Measurements from ENCODE around the gene CPEB2. TPM values are rescaled to one million over a fixed set of nuclear protein-coding genes. Genes with fewer than 3 reads are reported as not detected.

CPEB2 gene
- total RNA-seq, 1 experiment from 2014 or later = 3.3 TPM

DNA sequence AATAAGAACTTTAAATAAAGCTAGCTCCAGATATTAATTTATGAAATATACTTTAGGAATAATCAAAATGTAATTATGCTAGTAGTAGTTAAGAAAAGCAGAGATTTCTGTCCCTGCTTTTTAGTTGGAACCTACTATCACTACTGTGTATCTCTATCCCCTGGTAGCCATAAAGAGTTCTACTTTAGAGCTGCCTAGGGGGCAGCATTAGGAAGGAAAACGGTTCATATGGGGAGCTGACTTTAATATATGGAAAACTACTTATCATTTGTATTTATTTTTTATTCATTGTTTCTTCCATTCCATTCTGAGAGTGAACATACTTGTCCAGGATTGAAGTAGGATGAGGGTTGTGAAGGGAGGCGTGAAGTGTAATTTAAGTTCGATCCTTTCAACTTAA lies 40.9 kb downstream of the CPEB2 start (continued):
- TF ChIP-seq STAT6 (CRISPR knock-in tag; conservative IDR thresholded peaks at IDR 0.05; ENCODE audit: low read depth) (no peak), FOXP1 (CRISPR knock-in tag; IDR thresholded peaks at IDR 0.05; ENCODE audit: borderline replicate concordance) (no peak), TP53 (CRISPR knock-in tag; IDR thresholded peaks at IDR 0.05) (no peak), NR1H2 (CRISPR knock-in tag; IDR thresholded peaks at IDR 0.05) (no peak), ZMAT4 (CRISPR knock-in tag; IDR thresholded peaks at IDR 0.05) (no peak), ZSCAN18 (CRISPR knock-in tag; IDR thresholded peaks at IDR 0.05) (no peak), NR3C1 (CRISPR knock-in tag; conservative IDR thresholded peaks at IDR 0.05; ENCODE audit: low read depth) (no peak)

DNA sequence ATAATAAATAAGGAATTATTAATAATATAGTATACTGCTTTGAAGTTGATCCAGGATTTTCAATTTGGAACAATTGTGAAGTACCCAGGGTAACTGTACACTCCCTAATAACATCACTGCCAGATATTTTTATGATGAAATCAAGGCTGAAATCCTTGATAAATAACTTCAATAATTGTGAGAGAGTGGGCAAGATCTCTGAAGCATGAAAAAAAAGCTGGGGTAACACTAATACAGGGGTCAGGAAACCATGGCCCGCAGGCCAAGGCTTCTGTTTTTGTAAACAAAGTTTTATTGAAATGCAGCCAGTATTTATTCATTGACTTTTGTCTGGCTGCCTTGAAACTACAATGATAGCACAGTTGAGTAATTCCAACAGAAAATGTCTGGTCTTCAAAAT lies 41.6 kb downstream of the CPEB2 start:
- ATAC-seq (no peak), DNase-seq (ENCODE audit: low spot score) (no peak)
- TF ChIP-seq NFE2L1 (CRISPR knock-in tag; IDR thresholded peaks at IDR 0.05) = no peak
- TF ChIP-seq, protein P1, sequence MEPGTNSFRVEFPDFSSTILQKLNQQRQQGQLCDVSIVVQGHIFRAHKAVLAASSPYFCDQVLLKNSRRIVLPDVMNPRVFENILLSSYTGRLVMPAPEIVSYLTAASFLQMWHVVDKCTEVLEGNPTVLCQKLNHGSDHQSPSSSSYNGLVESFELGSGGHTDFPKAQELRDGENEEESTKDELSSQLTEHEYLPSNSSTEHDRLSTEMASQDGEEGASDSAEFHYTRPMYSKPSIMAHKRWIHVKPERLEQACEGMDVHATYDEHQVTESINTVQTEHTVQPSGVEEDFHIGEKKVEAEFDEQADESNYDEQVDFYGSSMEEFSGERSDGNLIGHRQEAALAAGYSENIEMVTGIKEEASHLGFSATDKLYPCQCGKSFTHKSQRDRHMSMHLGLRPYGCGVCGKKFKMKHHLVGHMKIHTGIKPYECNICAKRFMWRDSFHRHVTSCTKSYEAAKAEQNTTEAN (CRISPR knock-in tag; IDR thresholded peaks at IDR 0.05) = no peak
- TF ChIP-seq E2F4 (CRISPR knock-in tag; IDR thresholded peaks at IDR 0.05; ENCODE audit: borderline replicate concordance, low read depth) = no peak
- TF ChIP-seq NR1H2 (CRISPR knock-in tag; IDR thresholded peaks at IDR 0.05) = no peak
- no peak for TF ChIP-seq ARID4B (CRISPR knock-in tag; IDR thresholded peaks at IDR 0.05; ENCODE audit: borderline replicate concordance)
- TF ChIP-seq NR2C2 (CRISPR knock-in tag; IDR thresholded peaks at IDR 0.05) = no peak
- TF ChIP-seq FOXP4 (CRISPR knock-in tag; IDR thresholded peaks at IDR 0.05) = no peak
- TF ChIP-seq, protein P2, sequence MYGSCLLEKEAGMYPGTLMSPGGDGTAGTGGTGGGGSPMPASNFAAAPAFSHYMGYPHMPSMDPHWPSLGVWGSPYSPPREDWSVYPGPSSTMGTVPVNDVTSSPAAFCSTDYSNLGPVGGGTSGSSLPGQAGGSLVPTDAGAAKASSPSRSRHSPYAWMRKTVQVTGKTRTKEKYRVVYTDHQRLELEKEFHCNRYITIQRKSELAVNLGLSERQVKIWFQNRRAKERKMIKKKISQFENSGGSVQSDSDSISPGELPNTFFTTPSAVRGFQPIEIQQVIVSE (CRISPR knock-in tag; IDR thresholded peaks at IDR 0.05; ENCODE audit: borderline replicate concordance) = no peak
- no peak for TF ChIP-seq NFATC4 (CRISPR knock-in tag; IDR thresholded peaks at IDR 0.05)
- TF ChIP-seq, protein P3, sequence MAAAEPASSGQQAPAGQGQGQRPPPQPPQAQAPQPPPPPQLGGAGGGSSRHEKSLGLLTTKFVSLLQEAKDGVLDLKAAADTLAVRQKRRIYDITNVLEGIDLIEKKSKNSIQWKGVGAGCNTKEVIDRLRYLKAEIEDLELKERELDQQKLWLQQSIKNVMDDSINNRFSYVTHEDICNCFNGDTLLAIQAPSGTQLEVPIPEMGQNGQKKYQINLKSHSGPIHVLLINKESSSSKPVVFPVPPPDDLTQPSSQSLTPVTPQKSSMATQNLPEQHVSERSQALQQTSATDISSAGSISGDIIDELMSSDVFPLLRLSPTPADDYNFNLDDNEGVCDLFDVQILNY (CRISPR knock-in tag; IDR thresholded peaks at IDR 0.05) = no peak
- TF ChIP-seq, protein P4, sequence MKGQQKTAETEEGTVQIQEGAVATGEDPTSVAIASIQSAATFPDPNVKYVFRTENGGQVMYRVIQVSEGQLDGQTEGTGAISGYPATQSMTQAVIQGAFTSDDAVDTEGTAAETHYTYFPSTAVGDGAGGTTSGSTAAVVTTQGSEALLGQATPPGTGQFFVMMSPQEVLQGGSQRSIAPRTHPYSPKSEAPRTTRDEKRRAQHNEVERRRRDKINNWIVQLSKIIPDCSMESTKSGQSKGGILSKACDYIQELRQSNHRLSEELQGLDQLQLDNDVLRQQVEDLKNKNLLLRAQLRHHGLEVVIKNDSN (CRISPR knock-in tag; IDR thresholded peaks at IDR 0.05) = no peak
- no peak for TF ChIP-seq SOX15 (CRISPR knock-in tag; IDR thresholded peaks at IDR 0.05)
- Mint-ChIP-seq H3K4me1 (peaks cover 10% of the 10 kb centered on the region), H3K27me3 (ENCODE audit: low read depth) (no peaks in the 10 kb centered on the region), H3K27ac (no peak overlapping the region), H3K36me3 (no peaks in the 10 kb centered on the region), H3K4me3 (no peak overlapping the region), H3K9me3 (no peaks in the 10 kb centered on the region)
- CTCF ChIA-PET = interaction anchor here (0.6 to 1.3 kb wide), 5 partner anchors 35 to 682 kb away, joined by 3 to 6 read pairs (median 4); no protein-coding TSS in a partner anchor
- POLR2A ChIA-PET = no interaction called here
